BLaER1 treated with 17β-estradiol and CSF1 and Interleukin-3, amounts not matched to agents 10 nM and 100 nM (cell line): ENCODE results near the gene SERPINC1.
"Not testable (repeated sequence)": the region's sequence is repeated elsewhere in the genome, so short reads cannot be mapped to it uniquely, and the experiment has no call there.

Experiments used
- H3K27ac ChIP-seq, 11 experiments: shearing (Covaris generic); formaldehyde crosslinking; 2 replicates each; pipeline ENCODE4 v1.8.1; 2022
- H3K27me3 ChIP-seq, 11 experiments: shearing (Covaris generic); formaldehyde crosslinking; 2 replicates each; pipeline ENCODE4 v1.8.1; 2022
- H3K36me3 ChIP-seq, 11 experiments: shearing (Covaris generic); formaldehyde crosslinking; 2 replicates each; pipeline ENCODE4 v1.8.1; 2022
- H3K4me1 ChIP-seq, 10 experiments: shearing (Covaris generic); formaldehyde crosslinking; 2 replicates each; pipeline ENCODE4 v1.8.1; 2022
- H3K4me2 ChIP-seq, 11 experiments: shearing (Covaris generic); formaldehyde crosslinking; 2 replicates each; pipeline ENCODE4 v1.8.1; 2022
- H3K4me3 ChIP-seq, 10 experiments: shearing (Covaris generic); formaldehyde crosslinking; 2 replicates each; pipeline ENCODE4 v1.8.1; 2022
- H3K9ac ChIP-seq, 11 experiments: shearing (Covaris generic); formaldehyde crosslinking; 2 replicates each; pipeline ENCODE4 v1.8.1; 2022
- H3K9me3 ChIP-seq, 11 experiments: shearing (Covaris generic); formaldehyde crosslinking; replicated peaks in 1 of 11; 2 replicates each; pipeline ENCODE4 v1.8.1; 2022
- H4K20me1 ChIP-seq, 11 experiments: shearing (Covaris generic); formaldehyde crosslinking; 2 replicates each; pipeline ENCODE4 v1.8.1; 2022
- Cebpa-rat ChIP-seq, 11 experiments: shearing (Covaris generic); IDR thresholded peaks; 2 replicates each; pipeline ENCODE4 v1.8.1; 2022

The SERPINC1 gene

GRCh38 chr1:173867141-173867752, 49.9 kb downstream of the SERPINC1 start:
- Histone ChIP-seq H3K27ac (peak overlapping the region; percentile 49 to 97 (median 94); a peak in 21 of 22 replicates), H3K4me1 (peaks cover 45 to 64% (median 57%) of the 10 kb centered on the region in 10 experiments), H3K9ac (peak overlapping the region; percentile 76 to 98 (median 93)), H4K20me1 (peaks cover 44 to 54% (median 50%) of the 10 kb centered on the region in 11 experiments; a peak in 21 of 22 replicates), H3K36me3 (peaks cover 50 to 66% (median 56%) of the 10 kb centered on the region in 11 experiments), H3K27me3 (no peaks in the 10 kb centered on the region), H3K9me3 (no peaks in the 10 kb centered on the region; a peak in 1 of 22 replicates), H3K4me3 (peak overlapping the region; percentile 64 to 98 (median 91)), H3K4me2 (peak overlapping the region; percentile 80 to 97 (median 91))
- TF ChIP-seq Cebpa-rat (IDR thresholded peaks at IDR 0.05): no peak

- peaks cover 44 to 60% (median 56%) of the 10 kb centered on the region in 11 experiments; a peak in 21 of 22 replicates for H4K20me1 ChIP-seq
- TF ChIP-seq Cebpa-rat (IDR thresholded peaks at IDR 0.05): no peak
- H3K36me3 ChIP-seq: peaks cover 50 to 67% (median 58%) of the 10 kb centered on the region in 11 experiments
- peak overlapping the region; percentile 76 to 98 (median 93) for H3K9ac ChIP-seq
- H3K4me2 ChIP-seq: peak overlapping the region; percentile 80 to 97 (median 91)
- H3K27ac ChIP-seq: peak overlapping the region; percentile 49 to 97 (median 94); a peak in 21 of 22 replicates
- no peaks in the 10 kb centered on the region; a peak in 1 of 22 replicates for H3K9me3 ChIP-seq
- H3K4me3 ChIP-seq: peak overlapping the region; percentile 64 to 98 (median 91)
- peaks cover 40 to 57% (median 53%) of the 10 kb centered on the region in 10 experiments for H3K4me1 ChIP-seq
- H3K27me3 ChIP-seq: no peaks in the 10 kb centered on the region
Observed at GRCh38 chr1:173866413-173867115, 50.6 kb downstream of the SERPINC1 start.

- Histone ChIP-seq H4K20me1 (peaks cover 44 to 70% (median 66%) of the 10 kb centered on the region in 11 experiments; a peak in 21 of 22 replicates), H3K4me2 (peak overlapping the region; percentile 80 to 97 (median 91)), H3K4me3 (peak overlapping the region; percentile 64 to 98 (median 91)), H3K27ac (peak overlapping the region in 10 of 11 experiments; percentile 5 to 97 (median 94); a peak in 15 of 22 replicates), H3K27me3 (no peaks in the 10 kb centered on the region), H3K9ac (peak overlapping the region; percentile 76 to 98 (median 93); a peak in 21 of 22 replicates), H3K36me3 (peaks cover 51 to 69% (median 56%) of the 10 kb centered on the region in 11 experiments), H3K9me3 (no peaks in the 10 kb centered on the region; a peak in 1 of 22 replicates), H3K4me1 (peaks cover 31 to 47% (median 43%) of the 10 kb centered on the region in 10 experiments)
- no peak for TF ChIP-seq Cebpa-rat (IDR thresholded peaks at IDR 0.05)
Observed at GRCh38 chr1:173865468-173866164, 51.5 kb downstream of the SERPINC1 start.

- Histone ChIP-seq H3K36me3 (peaks cover 55 to 75% (median 64%) of the 10 kb centered on the region in 11 experiments), H3K4me3 (peak overlapping the region in 9 of 10 experiments; percentile 82 to 98 (median 91); a peak in 17 of 20 replicates), H3K27ac (peak overlapping the region in 8 of 11 experiments; percentile 15 to 97 (median 92); a peak in 11 of 22 replicates)
Observed at GRCh38 chr1:173864179-173864867, 52.8 kb downstream of the SERPINC1 start.

GRCh38 chr1:173863224-173864161, 53.6 kb downstream of the SERPINC1 start:
- no peak for TF ChIP-seq Cebpa-rat (IDR thresholded peaks at IDR 0.05)
- H3K4me3 ChIP-seq: peak overlapping the region in 7 of 10 experiments; percentile 83 to 98 (median 93); a peak in 9 of 20 replicates
- H3K27ac ChIP-seq: peak overlapping the region in 4 of 11 experiments; percentile 7 to 97 (median 94); a peak in 5 of 22 replicates
- H4K20me1 ChIP-seq: peaks cover 44 to 75% (median 67%) of the 10 kb centered on the region in 11 experiments; a peak in 21 of 22 replicates
- peak overlapping the region in 10 of 11 experiments; percentile 80 to 97 (median 91); a peak in 20 of 22 replicates for H3K4me2 ChIP-seq
- no peaks in the 10 kb centered on the region for H3K27me3 ChIP-seq
- peaks cover 64 to 83% (median 73%) of the 10 kb centered on the region in 11 experiments for H3K36me3 ChIP-seq
- peak overlapping the region in 6 of 11 experiments; percentile 40 to 98 (median 94); a peak in 7 of 22 replicates for H3K9ac ChIP-seq
- H3K4me1 ChIP-seq: peaks cover 14 to 31% (median 26%) of the 10 kb centered on the region in 10 experiments
- no peaks in the 10 kb centered on the region; a peak in 1 of 22 replicates for H3K9me3 ChIP-seq

More at GRCh38 chr1:173864179-173864867, 52.8 kb downstream of the SERPINC1 start:
- Histone ChIP-seq H3K9me3 (no peaks in the 10 kb centered on the region; a peak in 1 of 22 replicates), H3K4me1 (peaks cover 18 to 34% (median 30%) of the 10 kb centered on the region in 10 experiments), H3K4me2 (peak overlapping the region; percentile 80 to 97 (median 91)), H4K20me1 (peaks cover 44 to 75% (median 67%) of the 10 kb centered on the region in 11 experiments; a peak in 21 of 22 replicates), H3K9ac (peak overlapping the region; percentile 76 to 98 (median 93)), H3K27me3 (no peaks in the 10 kb centered on the region)
- no peak for TF ChIP-seq Cebpa-rat (IDR thresholded peaks at IDR 0.05)

GRCh38 chr1:173862769-173863223, 54.3 kb downstream of the SERPINC1 start:
- peaks cover 69 to 90% (median 79%) of the 10 kb centered on the region in 11 experiments for H3K36me3 ChIP-seq
- TF ChIP-seq Cebpa-rat (IDR thresholded peaks at IDR 0.05): 0 out of 22 replicates have a peak, but pooled peaks of 1 of the 11 experiments have one; percentile 6
- H3K4me2 ChIP-seq: no peak overlapping the region; a peak in 1 of 22 replicates
- no peaks in the 10 kb centered on the region for H3K27me3 ChIP-seq
- H3K9ac ChIP-seq: peak overlapping the region in 1 of 11 experiments; percentile 97; a peak in 2 of 22 replicates
- H4K20me1 ChIP-seq: peaks cover 44 to 79% (median 67%) of the 10 kb centered on the region in 11 experiments; a peak in 21 of 22 replicates
- H3K9me3 ChIP-seq: no peaks in the 10 kb centered on the region; a peak in 1 of 22 replicates
- 0 out of 20 replicates have a peak overlapping the region, but pooled peaks of 1 of the 10 experiments have one; percentile 98 for H3K4me3 ChIP-seq
- peaks cover 14 to 31% (median 26%) of the 10 kb centered on the region in 10 experiments for H3K4me1 ChIP-seq
- H3K27ac ChIP-seq: peak overlapping the region in 2 of 11 experiments; percentile 15 to 33; a peak in 4 of 22 replicates

- not testable (repeated sequence) for H3K4me2 ChIP-seq, H3K9ac ChIP-seq, H3K27me3 ChIP-seq, H3K9me3 ChIP-seq, H3K4me3 ChIP-seq
- H3K36me3 ChIP-seq: peaks cover 74 to 96% (median 85%) of the 10 kb centered on the region in 11 experiments
- H3K27ac ChIP-seq: peak overlapping the region in 2 of 11 experiments; percentile 15 to 33; a peak in 1 of 22 replicates
- peaks cover 14 to 31% (median 26%) of the 10 kb centered on the region in 10 experiments for H3K4me1 ChIP-seq
- H4K20me1 ChIP-seq: peaks cover 44 to 83% (median 66%) of the 10 kb centered on the region in 11 experiments; a peak in 21 of 22 replicates
Observed at GRCh38 chr1:173862146-173862768, 54.9 kb downstream of the SERPINC1 start.
